Fibroblast of lung (primary cell): ENCODE measurements around the gene BBLN. TPM values are rescaled to one million over a fixed set of nuclear protein-coding genes. Genes with fewer than 3 reads are reported as not detected.

Experiments used
- DNase-seq, 2 donors: peaks; one replicate each; pipeline versions ENCODE4 v3.0.0 to v3.0.0-alpha.2; 2010; ENCODE audit warnings: low read depth in 2 of 2
- H2AFZ ChIP-seq: 2 replicates; pipeline ENCODE4 v1.5.1; 2012; ENCODE audit warnings: low read length, control low read depth, inconsistent platforms
- H3K27ac ChIP-seq: 2 replicates; pipeline ENCODE4 v1.5.1; 2011; ENCODE audit warnings: low read length, control low read depth; ENCODE audit not compliant: insufficient read depth
- H3K27me3 ChIP-seq: 2 replicates; pipeline ENCODE4 v1.5.1; 2011; ENCODE audit warnings: mild to moderate bottlenecking, low read length; ENCODE audit not compliant: control insufficient read depth, insufficient read depth
- H3K36me3 ChIP-seq: 2 replicates; pipeline ENCODE4 v1.5.1; 2011; ENCODE audit warnings: low read length; ENCODE audit not compliant: control insufficient read depth, insufficient read depth
- H3K4me1 ChIP-seq: 2 replicates; pipeline ENCODE4 v1.5.1; 2011; ENCODE audit warnings: low read length; ENCODE audit not compliant: control insufficient read depth, insufficient read depth; ENCODE audit errors: extremely low read depth
- H3K4me2 ChIP-seq: 2 replicates; pipeline ENCODE4 v1.5.1; 2011; ENCODE audit warnings: low read length, control low read depth; ENCODE audit not compliant: insufficient read depth; ENCODE audit errors: extremely low read depth
- H3K4me3 ChIP-seq, 4 experiments: fragments of 200-600 bp in 1 of 4; sonication (generic) in 1 of 4; replicated peaks in 1 of 4; 2 replicates each; pipeline ENCODE4 v1.5.1; 2011 to 2016; ENCODE audit warnings: low read length in 4 of 4, low read depth in 3 of 4, mild to moderate bottlenecking in 3 of 4, control low read depth in 2 of 4, inconsistent platforms in 1 of 4, mixed read lengths in 1 of 4; ENCODE audit not compliant: insufficient read depth in 1 of 4; ENCODE audit errors: control extremely low read depth in 1 of 4
- H3K79me2 ChIP-seq: 2 replicates; pipeline ENCODE4 v1.5.1; 2012; ENCODE audit warnings: mild to moderate bottlenecking, low read length, inconsistent platforms; ENCODE audit not compliant: control insufficient read depth, insufficient read depth
- H3K9ac ChIP-seq: 2 replicates; pipeline ENCODE4 v1.5.1; 2011; ENCODE audit warnings: mild to moderate bottlenecking, low read length, control low read depth; ENCODE audit not compliant: insufficient read depth
- H3K9me3 ChIP-seq: 2 replicates; pipeline ENCODE4 v1.5.1; 2012; ENCODE audit warnings: low read depth, low read length; ENCODE audit not compliant: control insufficient read depth, insufficient read depth
- H4K20me1 ChIP-seq: 2 replicates; pipeline ENCODE4 v1.5.1; 2011; ENCODE audit warnings: low read length; ENCODE audit not compliant: control insufficient read depth, insufficient read depth; ENCODE audit errors: extremely low read depth
- EZH2 ChIP-seq: IDR thresholded peaks from 2 replicates; pipeline ENCODE4 v1.5.1; 2012; ENCODE audit warnings: low read length, control low read depth, mild to moderate bottlenecking; ENCODE audit errors: missing control alignments
- polyA plus RNA-seq, 2 donors: library from polyadenylated mRNA; depleted of rRNA in 1 of 2; stranded (reverse) in 1 of 2; unstranded in 1 of 2; fragments of >200 nt; gene quantifications; 2 replicates each; pipeline ENCODE4 v1.2.1, GENCODE V29; 2011 to 2012; ENCODE audit warnings: missing spikeins in 1 of 2
- total RNA-seq: library from RNA; depleted of rRNA; stranded (reverse); fragments of >200 nt; gene quantifications from 2 replicates; pipeline ENCODE4 v1.2.1, GENCODE V29; 2014
- TF ChIP-seq, protein P1 (sequence below), 2 donors: IDR thresholded peaks in 1 of 2; conservative IDR thresholded peaks in 1 of 2; 1 replicate in 1 of 2; 2 replicates in 1 of 2; pipeline ENCODE4 v1.5.1; 2011 to 2012; ENCODE audit warnings: low read length in 2 of 2, control low read depth in 1 of 2, inconsistent platforms in 1 of 2, low read depth in 1 of 2, mild to moderate bottlenecking in 1 of 2

The BBLN gene
- total and polyA plus RNA-seq, 2 donors (not counting 1 experiment from before 2014, with no cell fraction given) = 23.8 to 29.4 TPM

DNA sequence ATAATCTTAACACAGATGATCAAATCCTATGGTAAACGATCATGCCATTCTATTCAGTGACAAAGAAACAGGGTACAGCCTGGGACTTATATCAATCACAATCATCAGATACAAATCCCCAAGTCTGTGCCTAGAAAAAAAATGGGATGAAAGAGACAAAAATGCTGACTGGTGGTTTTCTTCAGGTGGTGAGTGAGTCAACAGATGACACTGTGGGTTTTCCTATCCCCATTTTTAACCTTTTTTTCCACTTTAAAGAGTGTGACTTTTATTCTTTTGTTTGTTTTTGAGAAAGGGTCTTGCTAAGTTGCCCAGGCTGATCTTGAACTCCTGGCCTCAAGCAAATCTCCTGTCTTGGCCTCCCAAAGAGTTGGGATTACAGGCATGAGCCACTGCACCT is 28.1 kb downstream of the BBLN start:
- TF ChIP-seq, protein P1, sequence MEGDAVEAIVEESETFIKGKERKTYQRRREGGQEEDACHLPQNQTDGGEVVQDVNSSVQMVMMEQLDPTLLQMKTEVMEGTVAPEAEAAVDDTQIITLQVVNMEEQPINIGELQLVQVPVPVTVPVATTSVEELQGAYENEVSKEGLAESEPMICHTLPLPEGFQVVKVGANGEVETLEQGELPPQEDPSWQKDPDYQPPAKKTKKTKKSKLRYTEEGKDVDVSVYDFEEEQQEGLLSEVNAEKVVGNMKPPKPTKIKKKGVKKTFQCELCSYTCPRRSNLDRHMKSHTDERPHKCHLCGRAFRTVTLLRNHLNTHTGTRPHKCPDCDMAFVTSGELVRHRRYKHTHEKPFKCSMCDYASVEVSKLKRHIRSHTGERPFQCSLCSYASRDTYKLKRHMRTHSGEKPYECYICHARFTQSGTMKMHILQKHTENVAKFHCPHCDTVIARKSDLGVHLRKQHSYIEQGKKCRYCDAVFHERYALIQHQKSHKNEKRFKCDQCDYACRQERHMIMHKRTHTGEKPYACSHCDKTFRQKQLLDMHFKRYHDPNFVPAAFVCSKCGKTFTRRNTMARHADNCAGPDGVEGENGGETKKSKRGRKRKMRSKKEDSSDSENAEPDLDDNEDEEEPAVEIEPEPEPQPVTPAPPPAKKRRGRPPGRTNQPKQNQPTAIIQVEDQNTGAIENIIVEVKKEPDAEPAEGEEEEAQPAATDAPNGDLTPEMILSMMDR (conservative IDR thresholded peaks at IDR 0.05 in 1 of 2, IDR thresholded peaks at IDR 0.05 in 1 of 2; ENCODE audit: low read depth in 1 of 2, low read length in 2 of 2) = no peak
- TF ChIP-seq EZH2 = no peak
- Histone ChIP-seq H3K4me1 (peaks cover 7% of the 10 kb centered on the region), H3K9ac (no peak overlapping the region), H3K27ac (no peak overlapping the region), H3K36me3 (peaks cover 20% of the 10 kb centered on the region), H3K4me3 (no peak overlapping the region), H3K79me2 (peaks cover 16% of the 10 kb centered on the region), H3K4me2 (no peak overlapping the region), H4K20me1 (no peaks in the 10 kb centered on the region), H2AFZ (no peak overlapping the region), H3K9me3 (no peaks in the 10 kb centered on the region), H3K27me3 (no peaks in the 10 kb centered on the region)
- DNase-seq = no peak

DNA sequence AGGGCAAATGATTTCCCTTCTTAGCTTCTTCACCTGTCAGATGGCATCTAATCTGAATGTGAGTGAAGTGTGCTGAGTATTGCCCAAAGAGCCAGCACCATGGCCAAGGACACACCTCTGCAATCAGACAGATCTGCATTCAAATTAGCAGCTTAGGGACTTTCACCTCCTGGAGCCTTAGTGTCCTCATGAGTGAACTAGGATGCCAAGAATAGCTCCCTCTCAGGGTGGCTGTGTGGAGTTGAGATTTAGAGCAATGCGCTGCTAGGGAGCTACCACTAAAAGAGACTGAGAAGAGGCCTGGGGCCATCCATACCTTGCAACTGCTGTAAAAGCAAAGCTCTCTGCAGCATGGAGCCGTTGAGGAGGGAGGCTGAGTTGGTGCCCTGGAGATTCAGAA is 29.9 kb downstream of the BBLN start:
- TF ChIP-seq, protein P1 (conservative IDR thresholded peaks at IDR 0.05 in 1 of 2, IDR thresholded peaks at IDR 0.05 in 1 of 2; ENCODE audit: low read depth in 1 of 2, low read length in 2 of 2) = no peak
- TF ChIP-seq EZH2 = no peak
- no peak for DNase-seq
- H3K4me3 ChIP-seq = peak overlapping the region in 2 of 4 experiments; percentile 79 to 90
- no peaks in the 10 kb centered on the region for H3K9me3 ChIP-seq
- peaks cover 7% of the 10 kb centered on the region for H3K4me1 ChIP-seq
- H3K36me3 ChIP-seq = peaks cover 16% of the 10 kb centered on the region
- H3K4me2 ChIP-seq = peak overlapping the region; percentile 92
- H4K20me1 ChIP-seq = no peaks in the 10 kb centered on the region
- no peak overlapping the region for H2AFZ ChIP-seq
- H3K27me3 ChIP-seq = no peaks in the 10 kb centered on the region
- peaks cover 16% of the 10 kb centered on the region for H3K79me2 ChIP-seq
- H3K27ac ChIP-seq = no peak overlapping the region
- H3K9ac ChIP-seq = no peak overlapping the region

DNA sequence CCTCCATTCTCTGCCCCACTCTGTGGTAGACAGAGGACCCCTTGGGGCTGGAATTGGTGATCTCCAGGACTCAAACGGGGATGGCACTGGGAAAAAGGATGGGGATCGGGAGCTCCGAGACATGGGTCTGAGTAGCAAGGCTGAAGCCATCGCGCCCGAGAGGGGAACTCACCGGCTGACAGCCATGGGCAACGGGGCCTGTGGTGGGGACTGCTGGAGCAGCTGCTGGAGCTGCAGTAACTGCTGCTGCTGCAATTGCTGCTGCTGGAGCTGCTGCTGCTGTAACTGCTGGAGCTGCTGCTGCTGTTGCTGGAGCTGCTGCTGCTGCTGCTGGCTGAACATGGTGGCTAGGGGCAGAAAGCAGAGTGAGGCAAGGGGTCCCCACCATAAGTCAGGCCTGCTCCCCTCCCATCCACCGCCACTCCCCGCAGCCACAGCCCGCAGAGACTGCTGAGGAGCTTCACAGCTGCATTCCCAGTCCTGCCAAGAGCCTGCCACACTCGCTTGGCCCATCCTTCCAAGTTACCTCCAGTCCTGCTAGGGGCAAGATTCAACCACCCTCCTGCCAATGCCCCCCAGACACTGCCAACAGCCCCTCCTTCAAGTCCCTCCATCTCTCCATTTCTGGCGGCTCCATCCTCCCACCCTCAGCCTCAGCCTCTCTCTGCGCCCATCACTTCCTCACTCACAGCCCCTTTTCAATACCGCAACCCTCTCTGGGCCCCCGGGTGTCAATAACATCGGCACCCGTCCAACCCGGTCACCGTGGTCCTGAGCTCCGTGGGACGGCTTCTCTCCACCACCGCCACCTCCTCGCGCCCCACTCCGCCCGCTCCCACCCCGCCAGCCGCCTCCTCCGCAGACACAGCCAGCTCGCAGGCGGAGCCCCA is 30.7 kb downstream of the BBLN start:
- Histone ChIP-seq H2AFZ (peak overlapping the region; percentile 71), H3K9me3 (no peaks in the 10 kb centered on the region), H4K20me1 (no peaks in the 10 kb centered on the region), H3K36me3 (peaks cover 16% of the 10 kb centered on the region), H3K4me3 (peak overlapping the region; percentile 77 to 90 (median 83)), H3K9ac (peak overlapping the region; percentile 86), H3K79me2 (peaks cover 16% of the 10 kb centered on the region), H3K4me2 (peak overlapping the region; percentile 92), H3K4me1 (peaks cover 7% of the 10 kb centered on the region), H3K27ac (peak overlapping the region; percentile 85), H3K27me3 (no peaks in the 10 kb centered on the region)
- TF ChIP-seq, protein P1 (conservative IDR thresholded peaks at IDR 0.05 in 1 of 2, IDR thresholded peaks at IDR 0.05 in 1 of 2; ENCODE audit: low read depth in 1 of 2, low read length in 2 of 2) = no peak
- TF ChIP-seq EZH2 = no peak
- DNase-seq = peak in 1 of 2 donors; percentile 9
